ENCODE measurements around the gene PNP.

The PNP gene

GRCh38 chr14:20469890-20470602 is 840 bp downstream of the PNP start:
- peak overlapping the region; percentile 92 for H3K4me3 Mint-ChIP-seq
- H3K36me3 Mint-ChIP-seq (ENCODE audit: low read depth): peaks cover 54% of the 10 kb centered on the region
- no peaks in the 10 kb centered on the region for H3K9me3 Mint-ChIP-seq
- H3K4me1 Mint-ChIP-seq (ENCODE audit: low read depth): peaks cover 49% of the 10 kb centered on the region
- H3K27ac Mint-ChIP-seq: peak overlapping the region; percentile 94
- H3K27me3 Mint-ChIP-seq: no peaks in the 10 kb centered on the region

DNA sequence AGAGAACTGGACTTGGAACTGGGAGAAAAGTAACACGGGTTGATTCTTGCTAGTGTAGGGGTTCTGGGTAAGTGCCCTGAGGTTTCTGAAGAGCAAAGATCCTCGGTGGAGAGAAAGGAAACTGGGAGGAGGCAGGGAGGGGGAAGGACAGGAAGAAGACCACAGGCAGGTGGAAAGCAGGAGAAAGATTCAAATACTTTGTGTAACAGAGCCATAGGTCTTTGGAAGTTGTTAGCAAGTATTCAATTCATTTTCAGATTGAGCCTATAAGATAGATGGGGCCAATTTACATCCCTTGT is 1.3 kb downstream of the PNP start:
- Mint-ChIP-seq H3K27ac (peak overlapping the region; percentile 94), H3K9me3 (no peaks in the 10 kb centered on the region), H3K27me3 (no peaks in the 10 kb centered on the region), H3K4me1 (ENCODE audit: low read depth) (peaks cover 54% of the 10 kb centered on the region), H3K36me3 (ENCODE audit: low read depth) (peaks cover 59% of the 10 kb centered on the region), H3K4me3 (peak overlapping the region; percentile 92)

- Mint-ChIP-seq H3K4me1 (ENCODE audit: low read depth) (peaks cover 75% of the 10 kb centered on the region), H3K36me3 (ENCODE audit: low read depth) (peaks cover 80% of the 10 kb centered on the region), H3K27ac (peak overlapping the region; percentile 61), H3K9me3 (no peaks in the 10 kb centered on the region), H3K4me3 (peak overlapping the region; percentile 92), H3K27me3 (no peaks in the 10 kb centered on the region)
These were observed 3.4 kb downstream of the PNP start for GRCh38 chr14:20472536-20473169.

GRCh38 chr14:20476776-20477175 is 7.6 kb downstream of the PNP start:
- Mint-ChIP-seq H3K4me3 (peak overlapping the region; percentile 27), H3K36me3 (ENCODE audit: low read depth) (peaks cover 80% of the 10 kb centered on the region), H3K4me1 (ENCODE audit: low read depth) (peaks cover 63% of the 10 kb centered on the region), H3K27me3 (no peaks in the 10 kb centered on the region), H3K9me3 (no peaks in the 10 kb centered on the region), H3K27ac (peak overlapping the region; percentile 96)

- no peaks in the 10 kb centered on the region for H3K27me3 Mint-ChIP-seq
- peaks cover 74% of the 10 kb centered on the region for H3K36me3 Mint-ChIP-seq (ENCODE audit: low read depth)
- peak overlapping the region; percentile 96 for H3K27ac Mint-ChIP-seq
- H3K9me3 Mint-ChIP-seq: no peaks in the 10 kb centered on the region
- peaks cover 57% of the 10 kb centered on the region for H3K4me1 Mint-ChIP-seq (ENCODE audit: low read depth)
- H3K4me3 Mint-ChIP-seq: peak overlapping the region; percentile 27
These were observed 8.1 kb downstream of the PNP start for GRCh38 chr14:20477211-20477876.

- Mint-ChIP-seq H3K36me3 (ENCODE audit: low read depth) (peaks cover 59% of the 10 kb centered on the region), H3K4me1 (ENCODE audit: low read depth) (peaks cover 46% of the 10 kb centered on the region), H3K9me3 (no peaks in the 10 kb centered on the region)
These were observed 9.7 kb downstream of the PNP start for GRCh38 chr14:20478894-20479293.

DNA sequence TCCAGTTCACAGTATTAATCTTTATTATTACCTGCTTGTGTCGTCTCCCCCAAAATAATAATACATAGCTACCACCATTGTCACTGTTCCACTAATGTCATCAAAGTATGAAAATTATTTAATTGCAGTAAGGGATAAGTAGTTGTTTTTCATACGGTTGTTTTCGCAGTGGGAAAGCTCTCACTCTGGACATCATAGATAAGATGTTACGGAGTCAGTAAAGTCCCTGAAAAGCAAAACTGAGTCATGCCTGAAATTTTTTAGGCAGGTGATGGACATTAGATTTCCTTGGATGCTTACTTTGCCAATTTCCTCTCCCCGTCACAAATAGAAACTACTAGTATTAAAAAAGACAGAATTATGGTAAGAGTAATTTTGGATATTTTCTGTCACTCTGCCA is 13.2 kb downstream of the PNP start:
- Mint-ChIP-seq H3K4me1 (ENCODE audit: low read depth) (peaks cover 22% of the 10 kb centered on the region), H3K36me3 (ENCODE audit: low read depth) (peaks cover 24% of the 10 kb centered on the region), H3K27ac (no peak overlapping the region), H3K27me3 (no peaks in the 10 kb centered on the region), H3K9me3 (no peaks in the 10 kb centered on the region), H3K4me3 (no peak overlapping the region)

More at GRCh38 chr14:20478894-20479293, 9.7 kb downstream of the PNP start:
- Mint-ChIP-seq H3K27ac (peak overlapping the region; percentile 39), H3K4me3 (no peak overlapping the region), H3K27me3 (no peaks in the 10 kb centered on the region)

- Mint-ChIP-seq H3K27me3 (no peaks in the 10 kb centered on the region), H3K27ac (no peak overlapping the region), H3K4me3 (no peak overlapping the region), H3K9me3 (no peaks in the 10 kb centered on the region), H3K36me3 (ENCODE audit: low read depth) (no peaks in the 10 kb centered on the region), H3K4me1 (ENCODE audit: low read depth) (peaks cover 42% of the 10 kb centered on the region)
These were observed 16.7 kb downstream of the PNP start for GRCh38 chr14:20485900-20486299.

- Mint-ChIP-seq H3K4me3 (no peak overlapping the region), H3K27me3 (no peaks in the 10 kb centered on the region), H3K27ac (no peak overlapping the region), H3K9me3 (no peaks in the 10 kb centered on the region), H3K4me1 (ENCODE audit: low read depth) (peaks cover 51% of the 10 kb centered on the region), H3K36me3 (ENCODE audit: low read depth) (no peaks in the 10 kb centered on the region)
These were observed 17.6 kb downstream of the PNP start for GRCh38 chr14:20486684-20487395.

GRCh38 chr14:20487396-20487725 is 18.2 kb downstream of the PNP start:
- Mint-ChIP-seq H3K9me3 (no peaks in the 10 kb centered on the region), H3K4me3 (no peak overlapping the region), H3K36me3 (ENCODE audit: low read depth) (no peaks in the 10 kb centered on the region), H3K27me3 (no peaks in the 10 kb centered on the region), H3K27ac (no peak overlapping the region), H3K4me1 (ENCODE audit: low read depth) (peaks cover 55% of the 10 kb centered on the region)

GRCh38 chr14:20489093-20489994 is 20.1 kb downstream of the PNP start:
- peak overlapping the region; percentile 54 for H3K4me3 Mint-ChIP-seq
- H3K27me3 Mint-ChIP-seq: no peaks in the 10 kb centered on the region
- no peaks in the 10 kb centered on the region for H3K36me3 Mint-ChIP-seq (ENCODE audit: low read depth)
- peaks cover 67% of the 10 kb centered on the region for H3K4me1 Mint-ChIP-seq (ENCODE audit: low read depth)
- H3K27ac Mint-ChIP-seq: peak overlapping the region; percentile 64
- no peaks in the 10 kb centered on the region for H3K9me3 Mint-ChIP-seq

- Mint-ChIP-seq H3K27me3 (no peaks in the 10 kb centered on the region), H3K4me3 (peak overlapping the region; percentile 61), H3K4me1 (ENCODE audit: low read depth) (peaks cover 76% of the 10 kb centered on the region), H3K9me3 (no peaks in the 10 kb centered on the region), H3K36me3 (ENCODE audit: low read depth) (no peaks in the 10 kb centered on the region), H3K27ac (peak overlapping the region; percentile 77)
These were observed 21.4 kb downstream of the PNP start for GRCh38 chr14:20490563-20490962.

- Mint-ChIP-seq H3K36me3 (ENCODE audit: low read depth) (no peaks in the 10 kb centered on the region), H3K27me3 (no peaks in the 10 kb centered on the region)
These were observed 23.3 kb downstream of the PNP start for GRCh38 chr14:20492486-20492885.

DNA sequence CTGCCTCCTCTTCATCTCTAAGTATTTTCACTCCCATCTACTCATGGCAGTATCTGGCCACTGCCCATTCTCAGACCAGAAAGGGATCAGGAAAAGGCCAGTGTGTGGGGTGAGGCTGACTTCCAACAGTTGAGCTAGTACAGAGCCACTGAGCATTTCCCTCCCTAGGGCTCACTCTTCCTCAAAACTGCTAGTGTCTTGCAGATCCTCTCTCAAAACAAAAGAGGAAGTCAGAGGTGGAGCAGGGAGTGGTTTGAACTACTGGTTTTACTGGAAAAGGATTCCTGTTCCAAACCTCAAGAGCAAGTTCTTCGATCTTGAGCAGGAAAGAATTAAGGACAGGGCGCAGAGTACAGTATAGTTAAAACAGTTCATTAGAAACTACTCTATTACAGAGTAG is 24.4 kb downstream of the PNP start:
- no peaks in the 10 kb centered on the region for H3K36me3 Mint-ChIP-seq (ENCODE audit: low read depth)
- H3K4me1 Mint-ChIP-seq (ENCODE audit: low read depth): peaks cover 68% of the 10 kb centered on the region
- H3K4me3 Mint-ChIP-seq: no peak overlapping the region
- H3K9me3 Mint-ChIP-seq: no peaks in the 10 kb centered on the region
- H3K27me3 Mint-ChIP-seq: no peaks in the 10 kb centered on the region
- no peak overlapping the region for H3K27ac Mint-ChIP-seq

More at GRCh38 chr14:20492486-20492885, 23.3 kb downstream of the PNP start:
- H3K4me3 Mint-ChIP-seq: no peak overlapping the region
- H3K9me3 Mint-ChIP-seq: no peaks in the 10 kb centered on the region
- H3K27ac Mint-ChIP-seq: no peak overlapping the region
- H3K4me1 Mint-ChIP-seq (ENCODE audit: low read depth): peaks cover 74% of the 10 kb centered on the region

Measured in stimulated activated naive CD8-positive, alpha-beta T cell treated with anti-CD3 and anti-CD28 coated beads, Interleukin-15, Interleukin-2, amounts not matched to agents 100 ng/mL and 50 ng/mL, for 24 hours (primary cell).